Type B pancreatic cell (in vitro differentiated cells): ENCODE measurements around the gene PRC1. TPM values are rescaled to one million over a fixed set of nuclear protein-coding genes. Genes with fewer than 3 reads are reported as not detected.

ENCODE experiments used
- DNase-seq: peaks from one replicate; pipeline ENCODE4 v3.0.0; 2021; ENCODE audit warnings: mixed read lengths; ENCODE audit not compliant: unreplicated experiment; ENCODE audit errors: extremely low spot score
- H3K27ac Mint-ChIP-seq: 2 replicates; pipeline ENCODE4 v1.8.0; 2021; ENCODE audit warnings: mild to moderate bottlenecking, mixed read lengths
- H3K27me3 Mint-ChIP-seq: 2 replicates; pipeline ENCODE4 v1.8.0; 2021; ENCODE audit warnings: mixed read lengths
- H3K36me3 Mint-ChIP-seq: 2 replicates; pipeline ENCODE4 v1.8.0; 2021; ENCODE audit warnings: mixed read lengths
- H3K4me1 Mint-ChIP-seq: one replicate; pipeline ENCODE4 v1.8.0; 2021; ENCODE audit warnings: mixed read lengths; ENCODE audit not compliant: unreplicated experiment
- H3K4me3 Mint-ChIP-seq: 2 replicates; pipeline ENCODE4 v1.8.0; 2021; ENCODE audit warnings: mild to moderate bottlenecking, mixed read lengths
- H3K9me3 Mint-ChIP-seq: 2 replicates; pipeline ENCODE4 v1.8.0; 2021; ENCODE audit warnings: mixed read lengths
- total RNA-seq: library from RNA; stranded (reverse); gene quantifications from 2 replicates; pipeline ENCODE4 v1.2.1, GENCODE V29; 2021; ENCODE audit warnings: low replicate concordance
- TF ChIP-seq, protein P1 (sequence below): fragments of 200-600 bp; sonication (generic); conservative IDR thresholded peaks from 2 replicates; pipeline ENCODE4 v1.5.0; 2021; ENCODE audit warnings: antibody characterized with exemption, mild to moderate bottlenecking

PRC1 gene
- total RNA-seq, 1 donor from 2014 or later = 101 TPM

GRCh38 chr15:91001209-91001608 is 6.9 kb upstream of the PRC1 start:
- TF ChIP-seq, protein P1, sequence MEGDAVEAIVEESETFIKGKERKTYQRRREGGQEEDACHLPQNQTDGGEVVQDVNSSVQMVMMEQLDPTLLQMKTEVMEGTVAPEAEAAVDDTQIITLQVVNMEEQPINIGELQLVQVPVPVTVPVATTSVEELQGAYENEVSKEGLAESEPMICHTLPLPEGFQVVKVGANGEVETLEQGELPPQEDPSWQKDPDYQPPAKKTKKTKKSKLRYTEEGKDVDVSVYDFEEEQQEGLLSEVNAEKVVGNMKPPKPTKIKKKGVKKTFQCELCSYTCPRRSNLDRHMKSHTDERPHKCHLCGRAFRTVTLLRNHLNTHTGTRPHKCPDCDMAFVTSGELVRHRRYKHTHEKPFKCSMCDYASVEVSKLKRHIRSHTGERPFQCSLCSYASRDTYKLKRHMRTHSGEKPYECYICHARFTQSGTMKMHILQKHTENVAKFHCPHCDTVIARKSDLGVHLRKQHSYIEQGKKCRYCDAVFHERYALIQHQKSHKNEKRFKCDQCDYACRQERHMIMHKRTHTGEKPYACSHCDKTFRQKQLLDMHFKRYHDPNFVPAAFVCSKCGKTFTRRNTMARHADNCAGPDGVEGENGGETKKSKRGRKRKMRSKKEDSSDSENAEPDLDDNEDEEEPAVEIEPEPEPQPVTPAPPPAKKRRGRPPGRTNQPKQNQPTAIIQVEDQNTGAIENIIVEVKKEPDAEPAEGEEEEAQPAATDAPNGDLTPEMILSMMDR = no peak
- no peak overlapping the region for H3K27ac Mint-ChIP-seq
- no peak for DNase-seq
- H3K27me3 Mint-ChIP-seq = no peaks in the 10 kb centered on the region
- no peak overlapping the region for H3K4me3 Mint-ChIP-seq
- H3K36me3 Mint-ChIP-seq = peaks cover 27% of the 10 kb centered on the region
- H3K9me3 Mint-ChIP-seq = no peaks in the 10 kb centered on the region
- H3K4me1 Mint-ChIP-seq = no peaks in the 10 kb centered on the region

DNA sequence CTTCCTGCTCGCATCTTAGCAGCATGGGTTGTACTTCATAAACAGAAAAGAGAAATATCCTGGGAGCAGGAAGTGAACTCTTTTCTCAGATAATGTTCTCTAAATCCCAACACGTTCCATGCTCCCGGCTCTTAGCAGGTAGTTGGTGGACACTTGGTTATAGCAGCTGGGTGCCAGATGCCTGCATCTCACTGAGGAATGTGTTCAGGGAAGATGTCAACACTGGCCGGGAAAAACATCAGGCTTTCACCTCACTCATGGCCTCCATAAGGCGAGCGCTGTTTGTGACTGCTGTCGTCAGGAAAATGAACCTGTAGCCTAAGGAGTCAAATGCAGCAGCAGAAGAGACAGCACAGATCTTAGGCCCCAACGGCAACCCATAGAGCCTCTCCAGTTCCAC is 4.4 kb upstream of the PRC1 start:
- Mint-ChIP-seq H3K27me3 (peaks cover 2% of the 10 kb centered on the region), H3K27ac (no peak overlapping the region), H3K9me3 (no peaks in the 10 kb centered on the region), H3K4me3 (no peak overlapping the region), H3K4me1 (peaks cover 3% of the 10 kb centered on the region), H3K36me3 (peaks cover 23% of the 10 kb centered on the region)
- no peak for DNase-seq
- TF ChIP-seq, protein P1 = no peak

- Mint-ChIP-seq H3K4me1 (peaks cover 22% of the 10 kb centered on the region), H3K27ac (peak overlapping the region; percentile 98), H3K9me3 (no peaks in the 10 kb centered on the region), H3K4me3 (peak overlapping the region; percentile 100), H3K27me3 (peaks cover 2% of the 10 kb centered on the region), H3K36me3 (peaks cover 14% of the 10 kb centered on the region)
- TF ChIP-seq, protein P1 = no peak
- no peak for DNase-seq
These were observed 297 bp downstream of the PRC1 start for GRCh38 chr15:90994059-90994416.

- peak overlapping the region; percentile 61 for H3K4me3 Mint-ChIP-seq
- DNase-seq = no peak
- peak overlapping the region; percentile 77 for H3K27ac Mint-ChIP-seq
These were observed 2.6 kb downstream of the PRC1 start for GRCh38 chr15:90991587-90992285.

GRCh38 chr15:90990446-90990845 is 3.9 kb downstream of the PRC1 start:
- H3K27ac Mint-ChIP-seq = no peak overlapping the region
- peaks cover 36% of the 10 kb centered on the region for H3K4me1 Mint-ChIP-seq
- peaks cover 2% of the 10 kb centered on the region for H3K27me3 Mint-ChIP-seq
- no peaks in the 10 kb centered on the region for H3K9me3 Mint-ChIP-seq
- H3K4me3 Mint-ChIP-seq = no peak overlapping the region
- H3K36me3 Mint-ChIP-seq = peaks cover 3% of the 10 kb centered on the region
- DNase-seq = no peak
- TF ChIP-seq, protein P1 = no peak

More at GRCh38 chr15:90991587-90992285, 2.6 kb downstream of the PRC1 start:
- Mint-ChIP-seq H3K4me1 (peaks cover 36% of the 10 kb centered on the region), H3K36me3 (peaks cover 3% of the 10 kb centered on the region), H3K27me3 (peaks cover 2% of the 10 kb centered on the region), H3K9me3 (no peaks in the 10 kb centered on the region)
- TF ChIP-seq, protein P1 = no peak
